HepG2 (cell line): ENCODE data around the gene POU2AF2. TPM values are rescaled to one million over a fixed set of nuclear protein-coding genes. Genes with fewer than 3 reads are reported as not detected.

Experiments
- ATAC-seq: fragments of 200-7000 bp; cut with Tn5 transposase; 3 replicates; pipeline ENCODE4 v1.9.1; 2020; ENCODE audit warnings: mild to moderate bottlenecking, moderate library complexity
- BruUV-seq: library from RNA; stranded (reverse); fragments of 400-500 nt; replicated peaks from 2 replicates; lab custom pipeline; 2021; lab: Mats Ljungman, UMichigan
- CTCF ChIA-PET: fragments of 300-600 bp; formaldehyde crosslinking; extraction: SDS; loops from one replicate; lab custom pipeline; 2021; ENCODE audit warnings: low total read pairs, inconsistent platforms, low intra/inter-chr PET ratio; lab: Yijun Ruan, JAX
- POLR2A ChIA-PET: fragments of 350-600 bp; sonication (Branson Sonifier 250); formaldehyde crosslinking; loops from one replicate; lab custom pipeline; 2020; ENCODE audit warnings: antibody characterized with exemption, inconsistent platforms; lab: Yijun Ruan, JAX
- DNase-seq: peaks from one replicate; pipeline ENCODE4 v3.0.0-alpha.2; 2015; ENCODE audit warnings: low spot score
- FAIRE-seq: peaks from 3 replicates; lab custom pipeline; 2011; peaks lifted over from hg19 to GRCh38; lab: Jason Lieb, UNC
- H2AFZ ChIP-seq: one replicate; pipeline ENCODE4 v1.6.1; 2011; ENCODE audit warnings: low read length, inconsistent platforms
- H3K27ac ChIP-seq: fragments of 300-600 bp; 3 replicates; pipeline ENCODE4 v1.8.0; 2011; ENCODE audit warnings: mixed run types, mild to moderate bottlenecking, mixed read lengths, low read length, inconsistent platforms; ENCODE audit not compliant: insufficient read depth; ENCODE audit errors: extremely low read length
- H3K27me3 ChIP-seq, 2 experiments: fragments of 200-600 bp in 1 of 2; 2 replicates in 1 of 2; 3 replicates in 1 of 2; pipeline versions ENCODE4 v1.6.0 to v1.8.0; 2011; ENCODE audit warnings: low read length in 2 of 2, mild to moderate bottlenecking in 2 of 2, moderate library complexity in 2 of 2, inconsistent platforms in 1 of 2; ENCODE audit not compliant: insufficient read depth in 2 of 2, control insufficient read depth in 1 of 2
- H3K36me3 ChIP-seq, 2 experiments: fragments of 200-600 bp in 1 of 2; replicated peaks in 1 of 2; 2 replicates in 1 of 2; 3 replicates in 1 of 2; pipeline versions ENCODE4 v1.5.1 to v1.8.0; 2011; ENCODE audit warnings: low read length in 2 of 2, inconsistent platforms in 1 of 2; ENCODE audit not compliant: insufficient read depth in 2 of 2, control insufficient read depth in 1 of 2
- H3K4me1 ChIP-seq: 2 replicates; pipeline ENCODE4 v1.5.1; 2012; ENCODE audit warnings: low read length, inconsistent platforms; ENCODE audit not compliant: insufficient read depth
- H3K4me2 ChIP-seq: 2 replicates; pipeline ENCODE4 v1.6.0; 2011; ENCODE audit warnings: low read depth, low read length, inconsistent platforms
- H3K4me3 ChIP-seq, 3 experiments: fragments of 200-600 bp in 1 of 3; sonication (generic), shearing (Covaris generic) in 1 of 3; replicated peaks in 1 of 3; 2 replicates each; pipeline ENCODE4 v1.5.1; 2011 to 2016; ENCODE audit warnings: low read length in 3 of 3, inconsistent platforms in 2 of 3, low read depth in 2 of 3, mild to moderate bottlenecking in 2 of 3, control low read depth in 1 of 3, mixed read lengths in 1 of 3; ENCODE audit not compliant: insufficient read depth in 1 of 3
- H3K79me2 ChIP-seq: one replicate; pipeline ENCODE4 v1.6.1; 2011; ENCODE audit warnings: low read length, inconsistent platforms; ENCODE audit not compliant: insufficient read depth
- H3K9ac ChIP-seq: 2 replicates; pipeline ENCODE4 v1.6.0; 2011; ENCODE audit warnings: mild to moderate bottlenecking, low read depth, low read length, inconsistent platforms; ENCODE audit not compliant: insufficient read depth
- H3K9me3 ChIP-seq: 2 replicates; pipeline ENCODE4 v1.5.1; 2012; ENCODE audit warnings: mild to moderate bottlenecking, low read length
- H4K20me1 ChIP-seq: 2 replicates; pipeline ENCODE4 v1.6.0; 2011; ENCODE audit warnings: inconsistent platforms, mild to moderate bottlenecking, low read length, moderate library complexity; ENCODE audit not compliant: insufficient read depth
- CREM ChIP-seq, 2 experiments: sonication (generic) in 1 of 2; formaldehyde crosslinking in 1 of 2; IDR thresholded peaks; 2 replicates each; pipeline versions ENCODE4 v1.4.0 to v1.6.1; 2016 to 2020; ENCODE audit warnings: antibody characterized with exemption in 1 of 2, mild to moderate bottlenecking in 1 of 2, missing genetic modification reagents in 1 of 2
- CSRNP1 ChIP-seq: sonication (generic); formaldehyde crosslinking; IDR thresholded peaks from 2 replicates; pipeline ENCODE4 v1.8.1; 2023; ENCODE audit warnings: mild to moderate bottlenecking, missing genetic modification reagents
- E2F5 ChIP-seq: sonication (generic); formaldehyde crosslinking; conservative IDR thresholded peaks from 2 replicates; pipeline ENCODE4 v1.4.0; 2020; ENCODE audit warnings: missing genetic modification reagents
- HHEX ChIP-seq: IDR thresholded peaks from 2 replicates; pipeline ENCODE4 v1.6.1; 2016; ENCODE audit warnings: control low read depth
- MXD3 ChIP-seq: IDR thresholded peaks from 2 replicates; pipeline ENCODE4 v1.6.1; 2016; ENCODE audit warnings: mild to moderate bottlenecking, missing biosample characterization, missing genetic modification reagents
- PCBP2 ChIP-seq: fragments of 200-400 bp; formaldehyde crosslinking; optimal IDR thresholded peaks from 2 replicates; pipeline ENCODE3; 2018; ENCODE audit warnings: low read length, low read depth; ENCODE audit not compliant: poor library complexity, severe bottlenecking
- SOX5 ChIP-seq: IDR thresholded peaks from 2 replicates; pipeline ENCODE4 v1.6.1; 2016; ENCODE audit warnings: borderline replicate concordance
- ZNF547 ChIP-seq: sonication (generic); formaldehyde crosslinking; IDR thresholded peaks from 2 replicates; pipeline ENCODE4 v1.5.1; 2020; ENCODE audit warnings: mild to moderate bottlenecking, missing genetic modification reagents
- ZSCAN30 ChIP-seq: sonication (generic); formaldehyde crosslinking; IDR thresholded peaks from 2 replicates; pipeline ENCODE4 v1.5.0; 2020; ENCODE audit warnings: mild to moderate bottlenecking, missing genetic modification reagents
- ZSCAN9 ChIP-seq: IDR thresholded peaks from 2 replicates; pipeline ENCODE4 v1.6.1; 2016; ENCODE audit warnings: borderline replicate concordance
- WGBS: methylation state at CpG from one replicate; pipeline ENCODE4 v1.1.6; 2017; ENCODE audit warnings: low lambda C conversion rate; 5-methylcytosine and 5-hydroxymethylcytosine counted together
- in situ Hi-C: cut with HindIII; loops from 2 replicates; pipeline ENCODE4 v1.10.0; 2017; ENCODE audit warnings: low pct_unique_long_range_greater_than_20kb; ENCODE audit not compliant: extremely low pct_ligation_motif_present
- intact Hi-C: fragments of 100-400 bp; cut with micrococcal nuclease; formaldehyde crosslinking; loops from one replicate; pipeline ENCODE4 v1.10.0; 2022; ENCODE audit not compliant: unreplicated experiment
- polyA plus RNA-seq, 8 experiments: library from polyadenylated mRNA; depleted of rRNA in 3 of 8; stranded (reverse) in 7 of 8; unstranded in 1 of 8; fragments of >200 nt; fragmentation: Illumina TruSeq in 4 of 8; extraction: Trizol in 4 of 8; gene quantifications; 2 replicates each; pipeline versions ENCODE4 v1.2.1 to v1.2.3, GENCODE V29; 2011 to 2016; ENCODE audit warnings: low read depth in 4 of 8, missing spikeins in 1 of 8, mixed read lengths in 1 of 8; ENCODE audit not compliant: insufficient read depth in 1 of 8
- total RNA-seq, 5 experiments: library from RNA; depleted of rRNA; stranded (reverse); fragments of >200 nt; fragmentation: Illumina TruSeq; extraction: Trizol; gene quantifications; 2 replicates each; pipeline ENCODE4 v1.2.3, GENCODE V29; 2016; ENCODE audit warnings: low read depth in 1 of 5
- TF ChIP-seq, protein P1 (sequence below): sonication (generic); formaldehyde crosslinking; IDR thresholded peaks from 2 replicates; pipeline ENCODE4 v1.4.0; 2020; ENCODE audit warnings: missing genetic modification reagents

The POU2AF2 gene
- total and polyA plus RNA-seq, 2 of the 13 experiments (the other 11 are each of a cell fraction or from before 2014, with no cell fraction given): 0.11 TPM; not detected in 1

- TF ChIP-seq ZSCAN30 (CRISPR knock-in tag) (no peak), PCBP2 (no peak), E2F5 (no peak), CSRNP1 (CRISPR knock-in tag) (no peak), CREM (IDR thresholded peaks at IDR 0.05) (no peak), CREM (CRISPR knock-in tag; IDR thresholded peaks at IDR 0.05) (no peak), HHEX (CRISPR knock-in tag) (no peak), ZNF547 (CRISPR knock-in tag) (no peak), SOX5 (no peak), MXD3 (no peak), ZSCAN9 (CRISPR knock-in tag) (no peak)
- TF ChIP-seq, protein P1, sequence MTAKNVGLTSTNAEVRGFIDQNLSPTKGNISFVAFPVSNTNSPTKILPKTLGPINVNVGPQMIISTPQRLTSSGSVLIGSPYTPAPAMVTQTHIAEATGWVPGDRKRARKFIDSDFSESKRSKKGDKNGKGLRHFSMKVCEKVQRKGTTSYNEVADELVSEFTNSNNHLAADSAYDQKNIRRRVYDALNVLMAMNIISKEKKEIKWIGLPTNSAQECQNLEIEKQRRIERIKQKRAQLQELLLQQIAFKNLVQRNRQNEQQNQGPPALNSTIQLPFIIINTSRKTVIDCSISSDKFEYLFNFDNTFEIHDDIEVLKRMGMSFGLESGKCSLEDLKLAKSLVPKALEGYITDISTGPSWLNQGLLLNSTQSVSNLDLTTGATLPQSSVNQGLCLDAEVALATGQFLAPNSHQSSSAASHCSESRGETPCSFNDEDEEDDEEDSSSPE (CRISPR knock-in tag): no peak
- in situ Hi-C loops: no loop called here
- no peak overlapping the region for H2AFZ ChIP-seq
- H3K27me3 ChIP-seq: peaks cover 2 to 14% of the 10 kb centered on the region in 2 experiments; a peak in 2 of 5 replicates
- FAIRE-seq (no peak), ATAC-seq (no peak), DNase-seq (no peak)
- no peak overlapping the region for H3K27ac ChIP-seq
- POLR2A ChIA-PET: no interaction called here
- H3K9ac ChIP-seq: no peak overlapping the region
- H3K36me3 ChIP-seq: no peaks in the 10 kb centered on the region
- H3K9me3 ChIP-seq: no peaks in the 10 kb centered on the region
- no peaks in the 10 kb centered on the region for H3K4me1 ChIP-seq
- H3K79me2 ChIP-seq: no peaks in the 10 kb centered on the region
- intact Hi-C loops: no loop called here
- 2% methylated on average over 5 of the region's 5 CpGs for WGBS
- no peak overlapping the region for H3K4me2 ChIP-seq
- no peak overlapping the region for H3K4me3 ChIP-seq
- CTCF ChIA-PET: no interaction called here
- no peaks in the 10 kb centered on the region for H4K20me1 ChIP-seq
- BruUV-seq: no TSS peak
Observed at GRCh38 chr11:111253630-111254029, 8.1 kb downstream of the POU2AF2 start.
